ENCODE measurements around the gene TMEFF1. TPM values are rescaled to one million over a fixed set of nuclear protein-coding genes. Genes with fewer than 3 reads are reported as not detected.

TMEFF1 gene
- polyA plus RNA-seq, 2 of the 4 experiments (the other 2 are of a cell fraction), result 0.31 to 0.61 TPM

DNA sequence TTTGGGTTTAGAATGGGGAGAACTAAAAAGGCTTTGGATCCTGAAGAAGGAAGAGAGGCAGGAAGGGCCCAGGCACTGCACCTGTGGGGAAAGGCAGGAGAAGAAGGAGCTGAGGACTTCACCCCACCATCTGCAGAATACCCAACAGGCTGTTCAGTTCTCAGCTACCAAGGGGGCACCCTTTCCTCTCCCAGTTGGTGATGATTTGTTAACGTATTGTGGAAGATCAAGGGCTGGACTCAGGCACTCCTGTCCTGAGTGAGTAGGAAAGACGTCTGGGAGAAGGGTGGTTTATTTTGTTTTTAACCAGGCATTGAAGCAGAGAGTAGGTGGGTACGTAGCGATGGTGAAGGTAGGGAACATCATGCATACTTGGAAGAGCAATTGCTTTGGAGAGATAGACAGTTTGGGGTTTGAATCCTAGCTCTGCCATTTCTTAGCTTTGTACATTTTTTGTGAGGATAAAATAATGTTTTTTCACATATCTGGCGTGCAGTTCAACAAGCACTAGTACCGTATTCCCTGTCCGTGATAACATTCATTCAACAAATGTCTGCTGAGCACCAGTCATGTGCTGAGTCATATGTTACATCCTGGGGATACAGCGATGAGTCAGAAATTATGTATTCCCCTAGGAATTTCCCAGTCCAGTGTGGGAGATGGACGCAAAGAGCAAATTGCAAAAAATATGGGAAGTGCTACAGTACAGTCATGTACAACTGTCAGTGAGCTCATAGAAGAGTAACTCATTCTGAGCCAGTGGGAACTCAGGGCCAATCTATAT is 43.9 kb upstream of the TMEFF1 start (continued):
- TF ChIP-seq JUN (IDR thresholded peaks at IDR 0.05), result peak; percentile 83 to 85; a peak in 4 of 5 replicates
- TF ChIP-seq, protein P1, sequence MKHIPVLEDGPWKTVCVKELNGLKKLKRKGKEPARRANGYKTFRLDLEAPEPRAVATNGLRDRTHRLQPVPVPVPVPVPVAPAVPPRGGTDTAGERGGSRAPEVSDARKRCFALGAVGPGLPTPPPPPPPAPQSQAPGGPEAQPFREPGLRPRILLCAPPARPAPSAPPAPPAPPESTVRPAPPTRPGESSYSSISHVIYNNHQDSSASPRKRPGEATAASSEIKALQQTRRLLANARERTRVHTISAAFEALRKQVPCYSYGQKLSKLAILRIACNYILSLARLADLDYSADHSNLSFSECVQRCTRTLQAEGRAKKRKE (CRISPR knock-in tag; IDR thresholded peaks at IDR 0.05; ENCODE audit: low read depth), result peak; percentile 24; the same call in 1 of the 2 replicates

DNA sequence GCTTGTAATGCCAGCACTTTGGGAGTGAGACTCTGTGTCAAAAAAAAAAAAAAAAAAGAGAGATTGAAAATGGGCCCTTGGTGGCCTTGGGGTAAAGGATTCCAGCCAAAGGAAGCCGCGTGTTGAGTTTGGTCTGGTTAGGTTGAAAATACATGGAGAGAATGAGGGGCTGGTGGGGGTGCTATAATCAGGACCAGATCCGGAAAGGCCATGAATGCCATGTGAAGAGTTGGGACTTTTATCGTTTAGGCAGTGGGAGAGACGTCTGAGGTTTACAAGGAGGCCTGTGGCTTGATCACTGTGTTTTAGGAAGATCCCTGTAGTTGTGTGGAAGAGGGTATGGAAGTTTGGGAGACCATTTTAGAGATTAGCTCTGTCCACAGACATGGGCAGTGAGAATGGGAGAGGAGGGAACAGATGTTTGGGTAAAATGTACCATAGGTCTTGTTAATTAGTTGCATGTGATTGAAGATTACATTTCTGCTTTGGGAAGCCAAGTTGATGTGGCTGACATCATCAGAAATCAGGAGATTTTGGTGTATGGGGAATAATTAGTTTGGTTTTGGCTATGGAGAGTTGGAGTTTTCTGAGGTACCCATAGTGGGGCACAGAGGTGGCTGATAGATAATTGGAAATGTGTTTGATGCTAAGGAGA is 42.5 kb upstream of the TMEFF1 start:
- Histone ChIP-seq H3K4me3 (no peak overlapping the region), H3K27ac (peak overlapping the region; percentile 99 to 100; a peak in 5 of 6 replicates), H3K9me3 (no peaks in the 10 kb centered on the region), H3K4me2 (peak overlapping the region; percentile 96), H3K4me1 (peaks cover 33% of the 10 kb centered on the region)
- CTCF ChIA-PET, result interaction anchor here (0.8 kb wide), 1 partner anchor 79 kb away, joined by 3 read pairs; no protein-coding TSS in a partner anchor
- POLR2A ChIA-PET, result interaction anchor here (1.2 to 1.4 kb wide), 2 partner anchors 8 to 19 kb away, joined by 7 read pairs; no protein-coding TSS in a partner anchor
- DNase-seq (ENCODE audit: low read depth in 1 of 2, low spot score in 1 of 2) (no peak), ATAC-seq (no peak), FAIRE-seq (no peak)
- no peak for TF ChIP-seq SMC3 (IDR thresholded peaks at IDR 0.05)
- no peak for TF ChIP-seq SREBF2 (IDR thresholded peaks at IDR 0.05)
- TF ChIP-seq ZC3H11A (IDR thresholded peaks at IDR 0.05), result no peak
- TF ChIP-seq ZNF302 (CRISPR knock-in tag; IDR thresholded peaks at IDR 0.05), result no peak
- TF ChIP-seq, protein P2, sequence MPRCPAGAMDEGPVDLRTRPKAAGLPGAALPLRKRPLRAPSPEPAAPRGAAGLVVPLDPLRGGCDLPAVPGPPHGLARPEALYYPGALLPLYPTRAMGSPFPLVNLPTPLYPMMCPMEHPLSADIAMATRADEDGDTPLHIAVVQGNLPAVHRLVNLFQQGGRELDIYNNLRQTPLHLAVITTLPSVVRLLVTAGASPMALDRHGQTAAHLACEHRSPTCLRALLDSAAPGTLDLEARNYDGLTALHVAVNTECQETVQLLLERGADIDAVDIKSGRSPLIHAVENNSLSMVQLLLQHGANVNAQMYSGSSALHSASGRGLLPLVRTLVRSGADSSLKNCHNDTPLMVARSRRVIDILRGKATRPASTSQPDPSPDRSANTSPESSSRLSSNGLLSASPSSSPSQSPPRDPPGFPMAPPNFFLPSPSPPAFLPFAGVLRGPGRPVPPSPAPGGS (IDR thresholded peaks at IDR 0.05), result no peak
- no peak for TF ChIP-seq HOXB5 (CRISPR knock-in tag; IDR thresholded peaks at IDR 0.05)
- TF ChIP-seq, protein P3, sequence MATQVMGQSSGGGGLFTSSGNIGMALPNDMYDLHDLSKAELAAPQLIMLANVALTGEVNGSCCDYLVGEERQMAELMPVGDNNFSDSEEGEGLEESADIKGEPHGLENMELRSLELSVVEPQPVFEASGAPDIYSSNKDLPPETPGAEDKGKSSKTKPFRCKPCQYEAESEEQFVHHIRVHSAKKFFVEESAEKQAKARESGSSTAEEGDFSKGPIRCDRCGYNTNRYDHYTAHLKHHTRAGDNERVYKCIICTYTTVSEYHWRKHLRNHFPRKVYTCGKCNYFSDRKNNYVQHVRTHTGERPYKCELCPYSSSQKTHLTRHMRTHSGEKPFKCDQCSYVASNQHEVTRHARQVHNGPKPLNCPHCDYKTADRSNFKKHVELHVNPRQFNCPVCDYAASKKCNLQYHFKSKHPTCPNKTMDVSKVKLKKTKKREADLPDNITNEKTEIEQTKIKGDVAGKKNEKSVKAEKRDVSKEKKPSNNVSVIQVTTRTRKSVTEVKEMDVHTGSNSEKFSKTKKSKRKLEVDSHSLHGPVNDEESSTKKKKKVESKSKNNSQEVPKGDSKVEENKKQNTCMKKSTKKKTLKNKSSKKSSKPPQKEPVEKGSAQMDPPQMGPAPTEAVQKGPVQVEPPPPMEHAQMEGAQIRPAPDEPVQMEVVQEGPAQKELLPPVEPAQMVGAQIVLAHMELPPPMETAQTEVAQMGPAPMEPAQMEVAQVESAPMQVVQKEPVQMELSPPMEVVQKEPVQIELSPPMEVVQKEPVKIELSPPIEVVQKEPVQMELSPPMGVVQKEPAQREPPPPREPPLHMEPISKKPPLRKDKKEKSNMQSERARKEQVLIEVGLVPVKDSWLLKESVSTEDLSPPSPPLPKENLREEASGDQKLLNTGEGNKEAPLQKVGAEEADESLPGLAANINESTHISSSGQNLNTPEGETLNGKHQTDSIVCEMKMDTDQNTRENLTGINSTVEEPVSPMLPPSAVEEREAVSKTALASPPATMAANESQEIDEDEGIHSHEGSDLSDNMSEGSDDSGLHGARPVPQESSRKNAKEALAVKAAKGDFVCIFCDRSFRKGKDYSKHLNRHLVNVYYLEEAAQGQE (IDR thresholded peaks at IDR 0.05), result no peak
- no peak for TF ChIP-seq JUN (IDR thresholded peaks at IDR 0.05)
- TF ChIP-seq CTCF (IDR thresholded peaks at IDR 0.05), result no peak
- no peak for TF ChIP-seq MAZ (IDR thresholded peaks at IDR 0.05; ENCODE audit: borderline replicate concordance, low read depth, low read length)
- no peak for TF ChIP-seq ELK1 (IDR thresholded peaks at IDR 0.05; ENCODE audit: low read depth, low read length)
- TF ChIP-seq HDAC2 (IDR thresholded peaks at IDR 0.05), result no peak
- no peak for TF ChIP-seq HOXB13 (CRISPR knock-in tag; IDR thresholded peaks at IDR 0.05; ENCODE audit: low read depth)
- TF ChIP-seq RNF2 (IDR thresholded peaks at IDR 0.05; ENCODE audit: borderline replicate concordance, low read depth), result no peak
- no peak for TF ChIP-seq ZFP36 (IDR thresholded peaks at IDR 0.05; ENCODE audit: borderline replicate concordance, partially characterized antibody)
- TF ChIP-seq TP53 (CRISPR knock-in tag; IDR thresholded peaks at IDR 0.05), result no peak
- TF ChIP-seq NFE2L2 (conservative IDR thresholded peaks at IDR 0.05; ENCODE audit: low read length), result no peak
- TF ChIP-seq CEBPB (IDR thresholded peaks at IDR 0.05), result no peak
- TF ChIP-seq PBX3 (IDR thresholded peaks at IDR 0.05), result no peak
- no peak for TF ChIP-seq BHLHE40 (IDR thresholded peaks at IDR 0.05; ENCODE audit: low read depth, low read length)
- WGBS (ENCODE audit: missing lambda C conversion rate), result 95% methylated on average over 5 of the region's 5 CpGs
